ENCODE measurements around the gene DLG2.

DLG2 gene

GRCh38 chr11:84414920-84415319 lies 1212.2 kb downstream of the DLG2 start:
- DNase-seq: no peak

GRCh38 chr11:84413549-84413948 lies 1213.6 kb downstream of the DLG2 start:
- DNase-seq: no peak

GRCh38 chr11:84412862-84413261 lies 1214.3 kb downstream of the DLG2 start:
- no peak for DNase-seq

DNA sequence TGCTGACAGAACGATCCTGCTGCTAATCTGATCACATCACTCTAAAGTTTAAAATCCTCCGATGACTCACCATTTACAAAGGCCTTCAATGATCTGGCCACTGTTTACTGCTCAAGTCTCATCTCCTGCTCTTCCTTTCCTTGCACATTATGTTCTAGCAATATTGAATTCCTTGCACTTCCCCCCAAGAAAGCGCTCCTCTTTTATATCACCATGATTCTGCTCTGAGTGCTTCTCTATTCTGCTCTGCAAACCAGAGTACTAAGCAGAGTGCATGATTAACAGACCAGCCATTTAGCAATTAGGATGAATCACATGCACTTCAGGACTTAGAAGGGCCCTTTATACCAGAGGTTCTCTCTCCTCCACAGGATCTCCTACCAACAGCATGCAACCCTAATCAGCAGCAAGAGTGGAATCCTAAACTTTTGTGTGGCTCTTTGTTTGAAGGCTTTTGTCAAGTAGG lies 1218.2 kb downstream of the DLG2 start:
- no peak for DNase-seq

- no peak for DNase-seq
These were observed 1220.1 kb downstream of the DLG2 start for GRCh38 chr11:84407091-84407490.

- DNase-seq: peak; percentile 37
These were observed 1229.0 kb downstream of the DLG2 start for GRCh38 chr11:84398017-84398626.

GRCh38 chr11:84396521-84396920 lies 1230.6 kb downstream of the DLG2 start:
- DNase-seq: no peak

GRCh38 chr11:84390441-84391078 lies 1236.6 kb downstream of the DLG2 start:
- no peak for DNase-seq

DNA sequence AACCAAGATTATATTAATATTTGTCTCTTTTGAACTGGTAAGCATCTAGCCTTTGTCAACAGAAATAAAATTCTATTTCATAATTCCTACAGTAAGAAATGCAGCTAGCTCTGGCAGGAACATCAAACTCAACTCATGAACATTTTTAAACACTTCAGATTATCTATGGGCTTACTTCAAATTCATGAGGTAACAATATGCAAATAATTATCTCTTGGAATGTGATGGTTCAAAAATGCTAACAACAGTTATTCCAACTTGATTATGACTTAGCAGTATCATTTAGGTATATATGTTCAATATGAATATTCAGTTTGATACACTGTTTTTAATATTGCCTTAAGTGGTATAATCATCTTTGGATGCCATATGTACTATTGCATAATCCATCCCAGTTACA lies 1237.4 kb downstream of the DLG2 start:
- no peak for DNase-seq

DNA sequence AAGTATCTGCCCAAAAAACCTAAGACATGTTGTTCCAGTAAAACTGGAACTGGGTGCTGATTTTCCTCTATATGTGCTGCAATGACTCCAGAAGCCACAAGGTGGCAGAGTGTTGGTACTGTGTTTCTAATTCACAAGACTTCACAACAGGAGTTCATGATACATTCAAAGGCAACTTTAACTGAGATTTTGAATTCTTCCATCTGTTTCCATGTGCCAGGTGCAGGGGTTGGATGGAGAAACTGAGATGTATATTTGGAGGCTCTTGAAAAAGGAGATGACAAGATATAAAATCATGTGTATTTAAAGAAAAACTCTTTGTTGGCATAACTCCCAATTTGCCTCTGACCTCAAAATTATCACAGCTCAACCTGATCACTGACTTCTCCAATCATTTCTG lies 1242.4 kb downstream of the DLG2 start:
- DNase-seq: peak; percentile 53

- DNase-seq: no peak
These were observed 1243.6 kb downstream of the DLG2 start for GRCh38 chr11:84383576-84383975.

GRCh38 chr11:84381666-84382065 lies 1245.5 kb downstream of the DLG2 start:
- no peak for DNase-seq

DNA sequence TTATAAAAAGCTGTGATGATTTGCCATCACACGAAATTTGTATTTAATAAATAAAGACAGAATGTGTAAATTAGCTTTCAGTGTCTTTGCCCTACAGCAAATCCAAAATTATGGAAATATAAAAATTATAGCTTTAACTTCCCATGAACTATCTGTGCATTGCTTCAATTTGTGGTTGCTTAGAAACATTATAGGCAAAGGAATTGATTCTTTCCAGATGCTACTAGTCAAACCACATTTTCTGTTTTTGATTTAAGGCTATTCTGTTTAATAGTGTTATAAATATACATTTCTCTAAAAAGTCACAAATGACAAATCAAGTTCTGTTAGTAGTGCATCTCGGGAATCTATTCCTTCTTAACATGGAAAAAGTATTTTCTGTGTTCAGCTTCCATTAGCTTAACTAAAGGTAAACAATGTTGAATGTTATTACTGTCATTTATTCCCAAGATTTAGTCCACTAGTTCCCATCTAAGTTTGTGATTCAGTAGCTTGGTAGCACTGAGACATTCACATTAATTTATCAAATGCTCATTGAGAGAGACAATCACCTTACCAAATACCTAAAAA lies 1254.7 kb downstream of the DLG2 start:
- DNase-seq: no peak

GRCh38 chr11:84358034-84358433 lies 1269.1 kb downstream of the DLG2 start:
- DNase-seq: no peak

DNA sequence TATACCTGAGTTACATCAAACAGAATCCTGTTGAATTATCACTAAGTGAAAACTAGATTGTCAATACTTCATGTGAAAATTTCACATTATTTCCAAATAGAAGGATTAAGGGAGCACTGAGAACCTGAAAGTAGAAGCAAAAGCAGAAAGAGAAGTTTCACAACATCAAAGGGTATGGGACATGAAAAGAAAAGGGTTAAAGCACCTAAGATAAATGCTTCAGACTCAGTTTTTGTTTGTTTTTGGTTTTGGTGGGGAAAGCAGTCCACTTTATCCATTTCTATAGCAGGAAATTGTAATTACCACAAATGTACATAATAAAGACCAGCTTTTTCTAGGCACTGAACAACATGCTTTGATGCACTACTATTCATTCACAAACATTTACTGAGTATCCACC lies 1271.2 kb downstream of the DLG2 start:
- DNase-seq: no peak

- peak; percentile 83 for DNase-seq
These were observed 1281.5 kb downstream of the DLG2 start for GRCh38 chr11:84345597-84345996.

- DNase-seq: no peak
These were observed 1282.1 kb downstream of the DLG2 start for GRCh38 chr11:84345027-84345426.

DNA sequence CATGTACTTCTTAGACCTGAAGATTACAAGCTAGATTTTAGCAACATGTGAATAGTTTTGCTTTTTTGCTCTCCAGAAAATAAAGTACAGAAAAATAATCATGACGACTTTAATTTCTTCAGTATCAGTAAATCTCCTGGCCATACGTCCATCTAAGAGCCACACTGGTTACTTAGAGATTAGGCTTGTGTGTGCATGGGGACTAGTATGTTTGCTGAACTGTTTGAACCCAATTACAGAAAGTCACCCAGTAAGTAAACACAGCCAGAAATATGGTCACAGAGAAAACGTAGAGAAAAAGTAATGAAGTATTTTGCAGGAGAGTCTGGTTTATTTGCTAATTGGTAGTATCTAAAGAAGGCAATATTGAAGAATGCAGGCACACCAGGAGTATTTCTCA lies 1287.3 kb downstream of the DLG2 start:
- no peak for DNase-seq

DNA sequence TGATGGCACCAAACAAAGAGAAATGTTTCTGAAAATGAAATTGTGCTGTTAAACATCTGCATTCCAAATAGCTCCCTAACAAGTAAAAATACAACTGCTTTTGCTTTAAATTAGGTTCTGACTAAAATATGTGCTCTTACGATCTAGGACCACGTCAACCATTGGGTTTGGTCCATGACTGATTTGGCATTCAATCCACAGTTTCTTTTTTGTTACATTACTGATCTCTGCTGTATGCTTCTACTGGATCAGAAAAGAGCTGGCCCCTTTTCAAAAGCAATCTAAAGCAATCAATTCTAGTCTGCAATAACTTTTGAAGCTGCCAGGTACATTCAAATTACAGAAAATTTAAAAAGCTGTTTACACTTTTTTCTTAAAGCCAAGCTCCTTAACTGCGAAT lies 1293.9 kb downstream of the DLG2 start:
- no peak for DNase-seq

DNA sequence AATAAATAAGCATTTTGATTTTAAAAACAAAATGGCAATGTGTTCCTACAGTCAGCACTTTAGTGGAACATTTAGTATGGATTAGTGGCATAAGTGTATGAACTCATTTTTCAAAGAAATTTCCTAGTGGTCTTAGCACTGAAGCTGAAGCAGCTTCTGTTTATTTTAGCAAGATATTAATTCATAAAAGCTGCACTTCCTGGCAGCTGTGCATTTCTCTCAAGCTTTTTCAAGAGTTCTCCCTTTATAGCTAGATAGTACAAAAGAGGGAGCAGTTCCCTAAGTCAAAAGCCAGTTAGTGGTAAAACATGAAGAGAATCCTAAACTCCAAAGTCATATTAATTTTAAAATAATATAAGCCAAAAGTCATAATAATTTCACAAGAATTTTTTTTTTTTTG lies 1304.9 kb downstream of the DLG2 start:
- no peak for DNase-seq

DNA sequence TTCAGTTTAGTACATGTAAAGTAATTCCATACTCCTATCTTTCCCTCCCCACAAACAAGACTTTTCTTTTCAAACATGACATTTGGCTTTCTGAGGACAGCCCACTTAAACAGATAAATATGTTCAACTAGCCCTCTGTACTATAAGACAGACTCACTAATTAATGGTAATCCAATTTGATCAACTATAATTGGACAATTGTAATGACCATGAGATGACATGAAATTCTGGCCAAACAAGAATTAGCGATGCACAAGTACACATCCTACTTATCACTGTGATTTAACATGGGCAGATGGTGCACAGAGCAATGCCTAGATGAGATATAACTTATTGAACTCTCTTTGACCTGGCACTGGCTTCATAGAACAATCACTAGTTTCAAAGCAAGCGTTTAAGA lies 1307.3 kb downstream of the DLG2 start:
- DNase-seq: no peak

DNA sequence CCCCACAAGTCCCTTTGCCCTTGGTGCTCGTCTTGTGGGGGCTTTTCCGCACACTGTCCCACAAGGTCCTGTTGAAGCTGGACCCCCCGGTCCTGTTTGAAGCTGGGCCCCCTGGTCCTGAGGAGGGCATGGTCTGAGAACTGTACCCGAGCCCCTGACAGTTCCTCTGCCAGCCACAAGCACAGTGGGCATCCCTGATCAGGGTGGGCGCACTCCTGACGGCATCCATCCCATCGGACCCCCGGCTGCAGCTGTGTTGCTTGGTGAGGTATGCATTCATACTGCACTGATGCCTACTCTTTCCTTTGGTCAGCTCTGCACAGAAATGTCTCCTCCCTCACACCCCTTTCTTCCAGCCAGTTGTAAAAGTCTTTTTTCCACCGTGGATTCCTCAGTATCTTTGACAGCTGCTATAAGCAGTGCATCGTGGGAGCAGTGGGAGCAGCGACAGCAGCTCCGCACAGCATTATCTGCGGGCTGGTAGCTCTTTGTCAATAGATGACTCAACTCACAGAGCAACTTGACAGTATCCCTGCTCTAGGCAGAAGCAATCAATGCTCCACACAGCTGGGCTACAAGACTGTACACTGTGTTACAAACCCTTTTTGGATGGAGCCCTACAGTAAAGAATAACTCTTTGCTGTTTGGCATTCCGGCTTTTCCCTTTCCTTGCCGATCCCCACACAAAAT lies 1310.1 kb downstream of the DLG2 start:
- DNase-seq: no peak

DNA sequence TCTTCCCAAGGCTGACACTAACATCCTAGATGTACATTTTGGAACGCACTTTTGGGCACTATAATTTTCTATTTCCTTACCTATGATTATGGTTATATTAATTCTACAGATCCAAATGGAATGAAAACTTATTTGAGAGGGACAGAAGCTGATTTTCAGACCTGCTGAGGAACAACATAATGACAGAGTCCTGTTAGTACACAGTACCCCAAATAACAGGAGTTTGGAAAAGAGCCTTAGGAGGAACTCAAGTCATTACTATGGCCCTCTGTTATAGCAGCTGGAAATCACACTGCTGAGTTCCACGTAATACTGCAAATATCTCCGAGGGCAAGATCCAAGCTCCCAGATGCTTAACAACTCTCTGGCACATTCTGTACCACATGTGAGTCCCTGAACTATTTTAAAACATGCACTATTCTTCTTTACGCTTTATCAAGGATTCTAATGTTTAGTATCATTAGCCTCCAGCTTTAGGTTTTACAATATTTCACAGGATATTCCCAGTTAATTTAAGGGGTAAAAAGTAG lies 1313.2 kb downstream of the DLG2 start:
- no peak for DNase-seq

- no peak for DNase-seq
These were observed 1316.9 kb downstream of the DLG2 start for GRCh38 chr11:84310268-84310667.

All from RPMI8226 (cell line).